Right cardiac atrium (tissue), 5 donors: ENCODE measurements around the gene TLE3. TPM values are rescaled to one million over a fixed set of nuclear protein-coding genes. Genes with fewer than 3 reads are reported as not detected.

Experiments used
- ATAC-seq, 2 donors: fragments of 200-7000 bp; cut with Tn5 transposase; one replicate each; pipeline versions ENCODE4 v1.8.0 to v1.9.1; 2020; ENCODE audit warnings: moderate library complexity in 2 of 2, mild to moderate bottlenecking in 1 of 2
- DNase-seq, 3 donors: peaks; one replicate each; pipeline ENCODE4 v3.0.0-alpha.2; 2020
- H3K27ac ChIP-seq: one replicate; pipeline ENCODE4 v1.5.1; 2013; ENCODE audit warnings: mild to moderate bottlenecking, low read length, control low read depth, moderate library complexity
- H3K27me3 ChIP-seq: one replicate; pipeline ENCODE4 v1.6.1; 2013; ENCODE audit not compliant: control insufficient read depth, insufficient read depth
- H3K4me1 ChIP-seq: one replicate; pipeline ENCODE4 v1.6.1; 2013; ENCODE audit warnings: low read length; ENCODE audit not compliant: control insufficient read depth, insufficient read depth
- H3K4me3 ChIP-seq: one replicate; pipeline ENCODE4 v1.5.1; 2013; ENCODE audit warnings: low read length, control low read depth
- H3K9me3 ChIP-seq: one replicate; pipeline ENCODE4 v1.6.1; 2013; ENCODE audit warnings: low read length; ENCODE audit not compliant: control insufficient read depth
- WGBS: extraction: QIAGEN DNeasy Blood & Tissue Kit; methylation state at CpG from one replicate; pipeline ENCODE4 v1.1.7; 2013; 5-methylcytosine and 5-hydroxymethylcytosine counted together
- intact Hi-C, 4 donors: fragments of 100-400 bp; cut with DNase I; formaldehyde crosslinking; loops; one replicate each; pipeline versions ENCODE4 v1.11.0 to v1.14.0; 2022 to 2023
- polyA plus RNA-seq: library from polyadenylated mRNA; stranded (reverse); fragments of 200-250 nt; gene quantifications from one replicate; pipeline ENCODE4 v1.2.3, GENCODE V29; 2013
- total RNA-seq, 4 donors: library from RNA; stranded (reverse); fragmentation: NEBNext Ultra II Directional; extraction: Animal tissue kit (Norgen Biotek cat#: 25700); gene quantifications; one replicate each; pipeline ENCODE4 v1.2.1, GENCODE V29; 2021
- donor health status: healthy with polysubstance abuse.
- donor health status: DM: no; HTN: yes; CAD: no.
- donor health status: DM: no; HTN: no; CAD: no.
- donor health status: DM: no; HTN: yes; CAD: no; lungs with severe emphysema.
- donor health status: DM: yes; HTN: yes; CAD: no.

The TLE3 gene
- total and polyA plus RNA-seq, 5 donors, result 10.7 to 35.4 (median 23.5) TPM

GRCh38 chr15:70053716-70054229, 43.9 kb downstream of the TLE3 start:
- ATAC-seq (no peak), DNase-seq (peak in 1 of 3 donors; percentile 26)
- no peak overlapping the region for H3K4me3 ChIP-seq
- H3K4me1 ChIP-seq, result no peaks in the 10 kb centered on the region
- 67% methylated on average over 11 of the region's 11 CpGs for WGBS
- no peaks in the 10 kb centered on the region for H3K27me3 ChIP-seq
- intact Hi-C loops, result no loop called here
- no peak overlapping the region for H3K27ac ChIP-seq
- no peaks in the 10 kb centered on the region for H3K9me3 ChIP-seq

GRCh38 chr15:70053001-70053715, 44.6 kb downstream of the TLE3 start:
- ATAC-seq, result no peak
- WGBS, result 79% methylated on average over 15 of the region's 15 CpGs
- H3K4me1 ChIP-seq, result peaks cover 1% of the 10 kb centered on the region
- no peaks in the 10 kb centered on the region for H3K9me3 ChIP-seq
- H3K27ac ChIP-seq, result no peak overlapping the region
- DNase-seq, result peak in 2 of 3 donors; percentile 21 to 31
- no peaks in the 10 kb centered on the region for H3K27me3 ChIP-seq
- no peak overlapping the region for H3K4me3 ChIP-seq
- intact Hi-C loops, result no loop called here

- 92% methylated on average over 9 of the region's 9 CpGs for WGBS
- peaks cover 1% of the 10 kb centered on the region for H3K4me1 ChIP-seq
- ATAC-seq (no peak), DNase-seq (no peak)
- H3K4me3 ChIP-seq, result no peak overlapping the region
- H3K27me3 ChIP-seq, result no peaks in the 10 kb centered on the region
- no peaks in the 10 kb centered on the region for H3K9me3 ChIP-seq
- intact Hi-C loops, result no loop called here
- no peak overlapping the region for H3K27ac ChIP-seq
Measured at GRCh38 chr15:70051948-70052633, 45.6 kb downstream of the TLE3 start.

- H3K9me3 ChIP-seq, result no peaks in the 10 kb centered on the region
- no peak overlapping the region for H3K4me3 ChIP-seq
- H3K27ac ChIP-seq, result no peak overlapping the region
- no peaks in the 10 kb centered on the region for H3K27me3 ChIP-seq
- ATAC-seq (no peak), DNase-seq (no peak)
- peaks cover 1% of the 10 kb centered on the region for H3K4me1 ChIP-seq
- WGBS, result 95% methylated on average over 7 of the region's 7 CpGs
- intact Hi-C loops, result no loop called here
Measured at GRCh38 chr15:70050970-70051369, 46.7 kb downstream of the TLE3 start.

GRCh38 chr15:70050441-70050840, 47.3 kb downstream of the TLE3 start:
- DNase-seq, result no peak
- peaks cover 1% of the 10 kb centered on the region for H3K4me1 ChIP-seq
- H3K27ac ChIP-seq, result no peak overlapping the region
- WGBS, result 87% methylated on average over 9 of the region's 9 CpGs
- ATAC-seq, result no peak
- H3K4me3 ChIP-seq, result no peak overlapping the region
- no peaks in the 10 kb centered on the region for H3K9me3 ChIP-seq
- H3K27me3 ChIP-seq, result no peaks in the 10 kb centered on the region
- intact Hi-C loops, result no loop called here

GRCh38 chr15:70049701-70050301, 47.9 kb downstream of the TLE3 start:
- DNase-seq (no peak), ATAC-seq (no peak)
- 82% methylated on average over 22 of the region's 22 CpGs for WGBS
- peaks cover 1% of the 10 kb centered on the region for H3K4me1 ChIP-seq
- no peak overlapping the region for H3K4me3 ChIP-seq
- no peak overlapping the region for H3K27ac ChIP-seq
- intact Hi-C loops, result no loop called here
- H3K9me3 ChIP-seq, result no peaks in the 10 kb centered on the region
- no peaks in the 10 kb centered on the region for H3K27me3 ChIP-seq

GRCh38 chr15:70048578-70049514, 48.9 kb downstream of the TLE3 start:
- no peak for DNase-seq
- no peak for ATAC-seq
- H3K4me3 ChIP-seq, result no peak overlapping the region
- intact Hi-C loops, result no loop called here
- H3K4me1 ChIP-seq, result peaks cover 1% of the 10 kb centered on the region
- no peaks in the 10 kb centered on the region for H3K27me3 ChIP-seq
- WGBS, result 91% methylated on average over 11 of the region's 11 CpGs
- no peaks in the 10 kb centered on the region for H3K9me3 ChIP-seq
- H3K27ac ChIP-seq, result no peak overlapping the region

GRCh38 chr15:70048198-70048565, 49.5 kb downstream of the TLE3 start:
- peak in 1 of 2 donors; percentile 28 for ATAC-seq

GRCh38 chr15:70047386-70048197, 50.1 kb downstream of the TLE3 start:
- Histone ChIP-seq H3K27me3 (no peaks in the 10 kb centered on the region), H3K27ac (no peak overlapping the region), H3K4me1 (peaks cover 1% of the 10 kb centered on the region), H3K9me3 (no peaks in the 10 kb centered on the region), H3K4me3 (no peak overlapping the region)
- intact Hi-C loops, result no loop called here
- 60% methylated on average over 17 of the region's 17 CpGs for WGBS
- ATAC-seq, result peak; percentile 54 to 59
- DNase-seq, result peak; percentile 54 to 75 (median 73)

More at GRCh38 chr15:70048198-70048565, 49.5 kb downstream of the TLE3 start:
- H3K27me3 ChIP-seq, result no peaks in the 10 kb centered on the region
- intact Hi-C loops, result no loop called here
- 84% methylated on average over 9 of the region's 9 CpGs for WGBS
- H3K27ac ChIP-seq, result no peak overlapping the region
- peaks cover 1% of the 10 kb centered on the region for H3K4me1 ChIP-seq
- no peaks in the 10 kb centered on the region for H3K9me3 ChIP-seq
- peak in 1 of 3 donors; percentile 52 for DNase-seq
- no peak overlapping the region for H3K4me3 ChIP-seq
